GM21526 (cell line): ENCODE data around the gene PINLYP.

Experiments used
- ATAC-seq: cut with Tn5 transposase; IDR thresholded peaks from one replicate; pipeline ENCODE4 v1.9.1; 2021; ENCODE audit warnings: moderate library complexity; ENCODE audit not compliant: unreplicated experiment, low FRiP score

PINLYP gene

GRCh38 chr19:43623889-43624670 is 48.5 kb downstream of the PINLYP start:
- no peak for ATAC-seq

- peak; percentile 57 for ATAC-seq
Measured at GRCh38 chr19:43624933-43625332, 49.3 kb downstream of the PINLYP start.

- ATAC-seq, result no peak
Measured at GRCh38 chr19:43625918-43626579, 50.4 kb downstream of the PINLYP start.

- no peak for ATAC-seq
Measured at GRCh38 chr19:43626838-43627237, 51.2 kb downstream of the PINLYP start.

GRCh38 chr19:43628646-43629326 is 53.2 kb downstream of the PINLYP start:
- no peak for ATAC-seq

- ATAC-seq, result no peak
Measured at GRCh38 chr19:43631491-43631890, 55.9 kb downstream of the PINLYP start.
